CD4-positive, alpha-beta T cell (primary cell): ENCODE data around the gene LCNL1. TPM values are rescaled to one million over a fixed set of nuclear protein-coding genes. Genes with fewer than 3 reads are reported as not detected.

Source experiments
- ATAC-seq: fragments of 200-7000 bp; cut with Tn5 transposase; one replicate; pipeline ENCODE4 v1.10.0; 2022; ENCODE audit warnings: mild to moderate bottlenecking; ENCODE audit not compliant: poor library complexity
- CTCF ChIA-PET: fragments of 350-600 bp; sonication (Branson Sonifier 250); formaldehyde crosslinking; loops from one replicate; lab custom pipeline; 2021; ENCODE audit warnings: antibody characterized with exemption, inconsistent platforms; lab: Charles Lee
- POLR2A ChIA-PET: fragments of 350-600 bp; sonication (Branson Sonifier 250); formaldehyde crosslinking; loops from one replicate; lab custom pipeline; 2021; ENCODE audit warnings: antibody characterized with exemption, inconsistent platforms; lab: Charles Lee
- DNase-seq, 14 experiments: peaks; one replicate each; pipeline ENCODE4 v3.0.0-alpha.2; 2013 to 2020; ENCODE audit warnings: mixed read lengths in 2 of 14
- H3K27ac ChIP-seq, 2 donors: one replicate each; pipeline versions ENCODE4 v1.5.1 to v1.7.0; 2013; ENCODE audit warnings: low read length in 2 of 2, low read depth in 1 of 2, mild to moderate bottlenecking in 1 of 2
- H3K27me3 ChIP-seq, 2 experiments: 1 replicate in 1 of 2; 2 replicates in 1 of 2; pipeline versions ENCODE4 v1.6.1 to v1.7.0; 2013; ENCODE audit warnings: low read length in 2 of 2, control low read depth in 1 of 2, mild to moderate bottlenecking in 1 of 2, moderate library complexity in 1 of 2; ENCODE audit not compliant: insufficient read depth in 2 of 2, control insufficient read depth in 1 of 2
- H3K36me3 ChIP-seq: one replicate; pipeline ENCODE4 v1.6.1; 2013; ENCODE audit warnings: low read length, control low read depth; ENCODE audit not compliant: insufficient read depth
- H3K4me1 ChIP-seq: one replicate; pipeline ENCODE4 v1.6.1; 2013; ENCODE audit warnings: low read length, control low read depth; ENCODE audit not compliant: insufficient read depth
- H3K4me3 ChIP-seq: one replicate; pipeline ENCODE4 v1.5.1; 2013; ENCODE audit warnings: mild to moderate bottlenecking, low read length, moderate library complexity
- H3K9me3 ChIP-seq, 2 experiments: 1 replicate in 1 of 2; 2 replicates in 1 of 2; pipeline versions ENCODE4 v1.6.1 to v1.7.0; 2013; ENCODE audit warnings: low read length in 2 of 2, mild to moderate bottlenecking in 2 of 2, control low read depth in 1 of 2, moderate library complexity in 1 of 2; ENCODE audit not compliant: control insufficient read depth in 1 of 2, insufficient read depth in 1 of 2
- H3K27ac Mint-ChIP-seq: one replicate; pipeline ENCODE4 v1.8.0; 2020; ENCODE audit warnings: mixed read lengths
- H3K27me3 Mint-ChIP-seq: one replicate; pipeline ENCODE4 v1.8.0; 2021; ENCODE audit warnings: mixed read lengths
- H3K36me3 Mint-ChIP-seq: one replicate; pipeline ENCODE4 v1.8.0; 2021; ENCODE audit warnings: low read depth, mixed read lengths
- H3K4me1 Mint-ChIP-seq: one replicate; pipeline ENCODE4 v1.8.0; 2021; ENCODE audit warnings: low read depth, mixed read lengths
- H3K4me3 Mint-ChIP-seq: one replicate; pipeline ENCODE4 v1.8.0; 2020; ENCODE audit warnings: mild to moderate bottlenecking, mixed read lengths
- H3K9me3 Mint-ChIP-seq: one replicate; pipeline ENCODE4 v1.8.0; 2020; ENCODE audit warnings: mixed read lengths
- CTCF ChIP-seq: fragments of 200-600 bp; IDR thresholded peaks from one replicate; pipeline ENCODE4 v1.8.0; 2022; ENCODE audit warnings: antibody characterized with exemption, mild to moderate bottlenecking
- intact Hi-C, 2 experiments: fragments of 100-400 bp; cut with DNase I in 1 of 2; cut with micrococcal nuclease in 1 of 2; formaldehyde crosslinking; loops; one replicate each; pipeline versions ENCODE4 v1.15.1 to v1.9.0; 2023 to 2025; cut with DNase I, micrococcal nuclease
- total RNA-seq, 174 experiments: library from RNA in 2 of 174; stranded (reverse) in 2 of 174; gene quantifications; one replicate each; pipeline ENCODE4 v1.2.3 and lab custom pipeline; 2021 to 2026

LCNL1 gene
- total RNA-seq, 2 experiments from 2014 or later, result 0.93 to 1.0 TPM

- no peak overlapping the region for H3K27ac ChIP-seq
- no peaks in the 10 kb centered on the region for H3K36me3 ChIP-seq
- Mint-ChIP-seq H3K27me3 (no peaks in the 10 kb centered on the region), H3K36me3 (no peaks in the 10 kb centered on the region), H3K4me3 (no peak overlapping the region), H3K4me1 (peaks cover 5% of the 10 kb centered on the region), H3K27ac (no peak overlapping the region), H3K9me3 (peaks cover 2% of the 10 kb centered on the region)
- DNase-seq, result no peak
- ChIA-PET POLR2A (interaction anchor here (1.1 kb wide), 1 partner anchor 83 kb away, joined by 3 read pairs; no protein-coding TSS in a partner anchor), CTCF (interaction anchor here (1.5 kb wide), 1 partner anchor 110 kb away, joined by 3 read pairs; the partner anchor contains the start of gene AJM1)
- intact Hi-C loops, result loop anchor here in 1 of 2 experiments (10.0 kb wide), 1 partner anchor 828 kb away; no protein-coding TSS in a partner anchor
- H3K27me3 ChIP-seq, result no peaks in the 10 kb centered on the region
- ATAC-seq, result no peak
- no peak overlapping the region for H3K4me3 ChIP-seq
- H3K9me3 ChIP-seq, result no peaks in the 10 kb centered on the region
- no peak for TF ChIP-seq CTCF
- H3K4me1 ChIP-seq, result peaks cover 31% of the 10 kb centered on the region
These were observed 30.4 kb upstream of the LCNL1 start for GRCh38 chr9:136952321-136952850.

- peaks cover 2% of the 10 kb centered on the region for H3K9me3 Mint-ChIP-seq
- intact Hi-C loops, result loop anchor here in 1 of 2 experiments (10.0 kb wide), 1 partner anchor 828 kb away; no protein-coding TSS in a partner anchor
- DNase-seq, result no peak
- Histone ChIP-seq H3K4me1 (peaks cover 30% of the 10 kb centered on the region), H3K4me3 (no peak overlapping the region), H3K27ac (no peak overlapping the region), H3K36me3 (no peaks in the 10 kb centered on the region), H3K27me3 (no peaks in the 10 kb centered on the region), H3K9me3 (no peaks in the 10 kb centered on the region)
- H3K27me3 Mint-ChIP-seq, result no peaks in the 10 kb centered on the region
- no peak overlapping the region for H3K27ac Mint-ChIP-seq
- H3K36me3 Mint-ChIP-seq, result no peaks in the 10 kb centered on the region
- H3K4me1 Mint-ChIP-seq, result peaks cover 5% of the 10 kb centered on the region
- POLR2A ChIA-PET, result interaction anchor here (1.1 kb wide), 1 partner anchor 82 kb away, joined by 3 read pairs; no protein-coding TSS in a partner anchor
- no peak for ATAC-seq
- TF ChIP-seq CTCF, result no peak
- CTCF ChIA-PET, result interaction anchor here (1.5 kb wide), 1 partner anchor 111 kb away, joined by 3 read pairs; the partner anchor contains the start of gene AJM1
- H3K4me3 Mint-ChIP-seq, result no peak overlapping the region
These were observed 29.7 kb upstream of the LCNL1 start for GRCh38 chr9:136952876-136953770.

DNA sequence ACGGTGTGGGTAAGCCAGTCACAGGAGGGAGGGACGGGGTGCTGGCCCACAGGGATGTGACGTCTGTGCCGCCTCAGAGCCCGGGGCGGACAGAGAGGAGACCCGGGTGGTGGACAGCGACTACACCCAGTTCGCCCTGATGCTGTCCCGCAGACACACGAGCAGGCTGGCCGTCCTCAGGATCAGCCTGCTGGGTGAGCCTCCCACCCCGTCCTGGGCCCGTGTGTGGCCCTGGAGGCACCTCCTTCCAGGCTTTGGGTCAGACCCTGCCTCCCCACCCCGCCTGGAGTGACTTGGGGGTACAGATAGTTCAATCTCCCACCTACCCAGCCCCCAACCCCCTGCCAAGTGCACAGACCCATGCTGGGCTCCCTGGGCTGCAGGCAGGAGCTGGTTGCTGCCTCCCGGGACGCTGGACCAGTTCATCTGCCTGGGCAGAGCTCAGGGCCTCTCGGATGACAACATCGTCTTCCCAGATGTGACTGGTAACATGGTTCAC, 29.0 kb upstream of the LCNL1 start:
- POLR2A ChIA-PET, result no interaction called here
- no peaks in the 10 kb centered on the region for H3K36me3 Mint-ChIP-seq
- H3K4me3 Mint-ChIP-seq, result no peak overlapping the region
- peaks cover 2% of the 10 kb centered on the region for H3K9me3 Mint-ChIP-seq
- no peaks in the 10 kb centered on the region for H3K27me3 ChIP-seq
- TF ChIP-seq CTCF, result no peak
- no peak overlapping the region for H3K27ac ChIP-seq
- no peaks in the 10 kb centered on the region for H3K27me3 Mint-ChIP-seq
- H3K4me1 Mint-ChIP-seq, result peaks cover 5% of the 10 kb centered on the region
- peak in 1 of 14 experiments; percentile 5 for DNase-seq
- no peak for ATAC-seq
- H3K4me1 ChIP-seq, result peaks cover 35% of the 10 kb centered on the region
- no peak overlapping the region for H3K27ac Mint-ChIP-seq
- peaks cover 0 to 3% of the 10 kb centered on the region in 2 experiments for H3K9me3 ChIP-seq
- no peak overlapping the region for H3K4me3 ChIP-seq
- intact Hi-C loops, result loop anchor here in 1 of 2 experiments (10.0 kb wide), 1 partner anchor 829 kb away; no protein-coding TSS in a partner anchor
- CTCF ChIA-PET, result interaction anchor here (1.5 kb wide), 1 partner anchor 112 kb away, joined by 3 read pairs; the partner anchor contains the start of gene AJM1
- no peaks in the 10 kb centered on the region for H3K36me3 ChIP-seq
